HG03521 (cell line): ENCODE data around the gene MRPL27.

Source experiments
- ATAC-seq: cut with Tn5 transposase; IDR thresholded peaks from one replicate; pipeline ENCODE4 v1.9.1; 2021; ENCODE audit warnings: mild to moderate bottlenecking, moderate library complexity; ENCODE audit not compliant: unreplicated experiment

MRPL27 gene

GRCh38 chr17:50388728-50389127 lies 15.7 kb upstream of the MRPL27 start:
- ATAC-seq, result no peak

GRCh38 chr17:50386510-50386909 lies 13.5 kb upstream of the MRPL27 start:
- ATAC-seq, result no peak

GRCh38 chr17:50382931-50383330 lies 9.9 kb upstream of the MRPL27 start:
- ATAC-seq, result no peak

- no peak for ATAC-seq
These were observed 8.9 kb upstream of the MRPL27 start for GRCh38 chr17:50381920-50382319.

- ATAC-seq, result no peak
These were observed 8.4 kb upstream of the MRPL27 start for GRCh38 chr17:50381260-50381815.

GRCh38 chr17:50380369-50381259 lies 7.6 kb upstream of the MRPL27 start:
- ATAC-seq, result no peak

- no peak for ATAC-seq
These were observed 6.6 kb upstream of the MRPL27 start for GRCh38 chr17:50379351-50380132.

GRCh38 chr17:50375858-50376538 lies 3.0 kb upstream of the MRPL27 start:
- no peak for ATAC-seq

- no peak for ATAC-seq
These were observed 721 bp upstream of the MRPL27 start for GRCh38 chr17:50373705-50374104.

- no peak for ATAC-seq
These were observed 694 bp downstream of the MRPL27 start for GRCh38 chr17:50372222-50372757.

GRCh38 chr17:50371526-50371925 lies 1.5 kb downstream of the MRPL27 start:
- ATAC-seq, result no peak

GRCh38 chr17:50370052-50370451 lies 2.9 kb downstream of the MRPL27 start:
- no peak for ATAC-seq

- ATAC-seq, result no peak
These were observed 5.6 kb downstream of the MRPL27 start for GRCh38 chr17:50367401-50367800.

GRCh38 chr17:50365649-50366393 lies 7.2 kb downstream of the MRPL27 start:
- ATAC-seq, result no peak

- no peak for ATAC-seq
These were observed 7.8 kb downstream of the MRPL27 start for GRCh38 chr17:50365165-50365564.

GRCh38 chr17:50364715-50365114 lies 8.3 kb downstream of the MRPL27 start:
- ATAC-seq, result no peak

GRCh38 chr17:50364061-50364458 lies 8.9 kb downstream of the MRPL27 start:
- no peak for ATAC-seq

- no peak for ATAC-seq
These were observed 9.5 kb downstream of the MRPL27 start for GRCh38 chr17:50363217-50364060.

GRCh38 chr17:50362661-50363060 lies 10.3 kb downstream of the MRPL27 start:
- ATAC-seq, result no peak
